Activated CD4-positive, alpha-beta T cell treated with anti-CD3 and anti-CD28 coated beads for 1 hour (primary cell): ENCODE measurements around the gene MPZL3.
A peak's percentile ranks its signal among the peaks of the same experiment; 100 is the strongest.

Experiments
- DNase-seq: peaks from one replicate; pipeline ENCODE4 v3.0.0-alpha.2; 2020

The MPZL3 gene

GRCh38 chr11:118229274-118229847 lies 22.8 kb downstream of the MPZL3 start:
- DNase-seq, result no peak

- DNase-seq, result no peak
Observed at GRCh38 chr11:118227865-118228785, 24.0 kb downstream of the MPZL3 start.

- no peak for DNase-seq
Observed at GRCh38 chr11:118226781-118227180, 25.4 kb downstream of the MPZL3 start.

- DNase-seq, result no peak
Observed at GRCh38 chr11:118226296-118226695, 25.9 kb downstream of the MPZL3 start.

- DNase-seq, result peak; percentile 46
Observed at GRCh38 chr11:118224511-118225188, 27.5 kb downstream of the MPZL3 start, which contains the start of gene JAML. TSS of gene JAML (minus strand) at chr11:118225011. CDS start at chr11:118214866, 10,145 bp downstream.

- DNase-seq, result no peak
Observed at GRCh38 chr11:118223992-118224391, 28.2 kb downstream of the MPZL3 start.

- DNase-seq, result no peak
Observed at GRCh38 chr11:118223570-118223969, 28.6 kb downstream of the MPZL3 start.

- DNase-seq, result no peak
Observed at GRCh38 chr11:118222437-118222836, 29.7 kb downstream of the MPZL3 start.

GRCh38 chr11:118221419-118221818 lies 30.7 kb downstream of the MPZL3 start:
- DNase-seq, result no peak

- no peak for DNase-seq
Observed at GRCh38 chr11:118219732-118220131, 32.4 kb downstream of the MPZL3 start.

GRCh38 chr11:118219244-118219643 lies 32.9 kb downstream of the MPZL3 start:
- DNase-seq, result no peak

- no peak for DNase-seq
Observed at GRCh38 chr11:118217575-118217974, 34.6 kb downstream of the MPZL3 start.

- no peak for DNase-seq
Observed at GRCh38 chr11:118216621-118217481, 35.3 kb downstream of the MPZL3 start.

- DNase-seq, result no peak
Observed at GRCh38 chr11:118215765-118216164, 36.4 kb downstream of the MPZL3 start.

GRCh38 chr11:118215262-118215661 lies 36.9 kb downstream of the MPZL3 start:
- DNase-seq, result no peak

- DNase-seq, result no peak
Observed at GRCh38 chr11:118214210-118214914, 37.8 kb downstream of the MPZL3 start.

- no peak for DNase-seq
Observed at GRCh38 chr11:118213781-118214180, 38.4 kb downstream of the MPZL3 start.

- DNase-seq, result no peak
Observed at GRCh38 chr11:118213201-118213600, 39.0 kb downstream of the MPZL3 start.

GRCh38 chr11:118212781-118213191 lies 39.4 kb downstream of the MPZL3 start:
- no peak for DNase-seq

GRCh38 chr11:118212131-118212725 lies 39.9 kb downstream of the MPZL3 start:
- no peak for DNase-seq

- DNase-seq, result no peak
Observed at GRCh38 chr11:118211006-118211405, 41.2 kb downstream of the MPZL3 start.

- no peak for DNase-seq
Observed at GRCh38 chr11:118210323-118210722, 41.8 kb downstream of the MPZL3 start.
